Skin of body (tissue), 2 donors: ENCODE results near the gene RASL10A. TPM values are rescaled to one million over a fixed set of nuclear protein-coding genes. Genes with fewer than 3 reads are reported as not detected.

Experiments
- DNase-seq: peaks from one replicate; lab custom pipeline; 2025; lab: John Stamatoyannopoulos, UW
- total RNA-seq: library from RNA; depleted of rRNA; stranded (reverse); fragments of >200 nt; gene quantifications from one replicate; pipeline ENCODE4 v1.2.3, GENCODE V29; 2014

The RASL10A gene
- total RNA-seq, 1 donor from 2014 or later, result 0.39 TPM

DNA sequence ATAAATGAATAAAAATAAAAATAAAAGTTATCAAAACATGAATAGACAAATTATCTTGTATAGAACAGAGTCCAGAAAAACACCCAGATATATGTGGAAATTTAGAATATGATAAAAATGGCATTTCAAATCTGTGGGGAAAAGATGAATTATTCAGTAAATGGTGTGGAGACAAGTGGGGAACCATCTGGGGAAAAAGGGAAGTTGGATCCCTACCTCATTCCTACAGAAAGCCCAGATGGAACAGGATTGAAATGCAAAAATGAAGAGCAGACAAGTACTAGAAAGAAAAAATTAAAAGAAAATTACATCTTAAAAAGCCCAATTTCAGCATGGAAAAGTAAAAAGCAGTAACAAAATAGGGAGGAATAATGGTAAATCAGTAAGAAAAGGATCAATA is 8.1 kb upstream of the RASL10A start:
- no peak for DNase-seq

DNA sequence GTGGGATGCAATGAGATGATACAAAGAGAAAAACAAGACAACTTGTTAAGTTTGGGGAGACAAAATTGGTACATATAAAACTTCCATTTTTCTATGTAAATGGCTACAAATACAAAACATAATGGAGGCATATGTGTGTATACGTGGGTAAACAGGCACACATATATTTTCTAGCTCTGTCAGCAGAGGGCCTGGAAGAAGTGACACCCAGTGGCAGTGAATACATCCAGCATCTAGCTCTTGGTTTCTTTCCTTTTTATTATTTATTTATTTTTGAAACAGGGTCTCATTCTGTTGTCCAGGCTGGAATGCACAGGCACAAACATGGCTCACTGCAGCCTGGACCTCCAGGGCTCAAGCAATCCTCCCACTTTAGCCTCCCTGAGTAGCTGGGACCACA is 5.0 kb upstream of the RASL10A start:
- peak; percentile 37 for DNase-seq

DNA sequence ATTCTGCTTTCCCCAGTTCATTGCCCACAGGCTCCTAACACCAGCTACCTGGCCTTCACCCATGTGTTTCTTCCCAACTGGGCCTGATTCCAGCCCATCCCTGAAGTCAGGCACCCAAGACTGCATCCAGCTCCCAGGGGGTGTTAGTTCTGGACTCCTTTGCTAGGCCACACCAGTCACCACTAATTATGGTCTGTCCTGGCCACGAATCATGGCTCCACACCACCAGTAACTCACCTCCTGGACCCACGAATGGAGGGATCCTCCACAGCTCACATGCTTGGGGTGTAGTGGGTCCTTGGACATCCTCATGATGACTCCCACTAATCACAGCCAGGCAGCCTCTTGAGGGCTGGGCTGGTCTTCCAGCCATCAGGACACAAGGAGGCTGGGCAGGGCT is 3.6 kb upstream of the RASL10A start:
- no peak for DNase-seq

DNA sequence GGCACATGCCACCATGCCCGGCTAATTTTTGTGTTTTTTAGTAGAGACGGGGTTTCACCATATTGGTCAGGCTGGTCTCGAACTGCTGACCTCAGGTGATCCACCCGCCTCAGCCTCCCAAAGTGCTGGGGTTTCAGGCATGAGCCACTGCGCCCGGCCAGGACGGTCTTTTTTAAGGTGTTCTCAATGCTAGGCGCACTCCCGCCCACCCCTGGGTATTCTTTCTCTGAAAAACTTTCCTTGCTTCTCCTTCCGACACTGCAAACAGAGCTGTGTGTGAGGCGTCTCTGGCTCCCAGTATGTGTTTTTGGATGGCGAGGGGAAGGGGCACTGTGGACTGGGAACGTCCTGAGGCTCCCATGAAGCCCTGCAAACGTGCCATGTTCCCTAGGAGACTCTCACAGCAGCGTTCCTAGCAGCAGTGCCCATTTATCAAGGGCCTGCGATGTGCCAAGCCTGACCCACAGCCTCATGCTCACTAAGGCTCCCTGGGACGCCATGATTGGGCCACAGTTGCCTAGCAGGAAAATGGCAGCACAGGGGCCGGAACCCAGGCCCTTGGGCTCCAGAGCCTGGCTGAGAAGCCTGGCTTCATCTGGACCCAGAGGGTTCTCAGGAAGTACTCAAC is 2.4 kb upstream of the RASL10A start:
- no peak for DNase-seq

DNA sequence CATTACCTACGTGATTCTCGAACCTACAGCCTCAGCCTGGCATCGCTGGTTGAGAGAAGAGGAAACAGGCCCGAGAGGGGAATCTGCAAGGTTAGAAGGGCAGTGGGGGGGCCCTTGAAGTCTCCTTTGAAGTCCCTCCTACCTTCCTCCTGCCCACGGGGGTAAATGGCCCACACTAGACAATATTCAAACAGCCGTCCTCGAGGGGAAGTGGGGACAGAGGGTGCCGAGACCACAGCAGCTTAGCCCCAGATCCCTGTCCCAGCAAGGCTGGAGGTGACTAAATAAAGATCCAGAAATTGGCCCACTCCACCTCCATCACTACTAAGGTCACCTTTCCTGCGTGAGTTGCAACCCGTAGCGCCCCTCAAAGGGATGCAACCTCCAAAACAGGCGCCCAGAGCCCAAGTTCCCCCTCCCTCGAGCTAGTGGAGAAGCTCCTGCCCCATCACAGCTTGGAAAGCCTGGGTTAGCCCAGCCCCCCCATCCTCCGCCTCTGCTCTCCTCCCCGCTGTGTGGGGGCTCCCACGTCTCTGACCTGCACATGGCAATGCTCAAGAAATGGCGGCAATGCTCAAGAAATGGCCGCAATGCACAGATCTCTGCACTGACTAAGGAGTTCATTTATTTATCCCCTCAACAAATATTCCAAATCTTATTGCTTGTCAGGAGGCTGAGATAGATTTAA is 788 bp upstream of the RASL10A start:
- no peak for DNase-seq

DNA sequence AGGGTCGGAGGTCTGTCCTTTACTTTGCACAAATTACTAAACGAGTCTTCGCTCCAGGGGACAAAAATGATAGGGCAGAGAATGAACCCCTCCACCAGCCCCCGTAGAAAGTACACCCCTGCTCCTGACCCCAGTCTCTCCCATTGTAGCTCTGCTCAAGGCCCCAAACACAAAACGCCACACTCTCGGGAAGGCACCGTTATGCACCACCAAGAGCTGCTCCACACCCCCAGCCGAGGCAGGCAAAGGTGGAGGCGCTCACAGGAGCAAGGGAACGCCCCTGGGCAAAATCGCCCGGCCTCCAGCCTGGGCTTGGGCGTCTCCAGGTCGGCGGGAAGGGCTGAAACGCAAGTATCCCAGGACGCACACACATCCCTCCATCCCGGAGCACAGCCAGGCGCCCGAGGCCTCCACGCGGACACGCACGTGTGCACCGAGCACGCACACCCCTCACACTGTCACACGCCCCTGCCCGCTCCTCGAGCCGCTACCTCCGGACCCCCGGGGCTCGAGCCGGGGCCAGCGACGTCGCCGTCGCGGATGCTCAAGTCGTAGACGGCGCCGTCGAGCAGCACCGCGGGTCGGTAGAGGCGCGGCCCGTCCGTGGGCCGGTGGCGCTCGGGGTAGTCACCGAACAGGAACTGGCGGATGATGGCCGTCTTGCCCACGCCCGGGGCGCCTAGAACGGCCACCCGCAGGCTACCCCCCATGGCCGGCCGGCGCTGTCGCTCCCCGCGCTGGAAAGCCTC is 786 bp downstream of the RASL10A start:
- DNase-seq, result no peak

DNA sequence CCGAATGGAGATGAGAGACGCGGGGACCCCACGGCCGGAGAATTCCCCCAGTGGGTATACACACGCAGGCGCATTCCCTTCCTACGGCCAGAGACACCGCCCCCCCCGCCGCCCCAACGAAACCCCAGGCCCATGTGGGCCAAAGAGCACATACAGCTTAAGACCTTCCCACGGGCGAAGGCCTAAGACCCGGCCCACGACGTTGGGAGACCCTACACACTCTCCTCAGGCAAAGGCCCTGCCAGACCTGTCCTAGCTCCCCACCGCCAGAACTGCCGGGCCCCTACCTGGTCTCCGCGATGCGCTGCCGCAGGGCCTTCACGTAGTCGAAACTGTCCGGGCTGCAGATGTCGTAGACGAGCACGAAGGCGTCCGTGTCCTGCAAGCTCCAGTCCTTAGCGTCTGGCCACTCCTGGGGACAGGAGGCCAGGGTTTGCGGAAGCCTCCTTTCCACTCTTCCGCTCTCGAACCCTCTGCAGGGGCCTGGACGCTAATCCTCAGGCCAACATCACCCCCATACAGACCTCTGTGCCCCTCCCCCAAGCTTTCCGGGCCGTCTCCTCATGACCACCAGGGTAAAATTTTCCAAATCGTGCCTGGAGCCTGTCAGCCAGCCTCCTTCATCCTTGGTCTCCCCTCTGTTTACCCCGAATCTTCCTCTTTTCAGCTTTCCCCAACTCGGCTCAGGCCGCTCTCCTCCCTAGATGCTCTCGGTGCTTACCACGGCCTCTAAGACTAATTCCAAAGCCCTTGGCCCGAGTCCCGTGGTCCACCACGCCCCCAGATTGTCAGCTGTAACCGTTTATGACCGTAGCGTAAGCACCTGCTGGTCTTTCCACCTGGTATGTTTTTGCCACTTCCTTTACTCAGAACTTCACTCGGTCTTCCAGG is 1.7 kb downstream of the RASL10A start:
- DNase-seq, result no peak

DNA sequence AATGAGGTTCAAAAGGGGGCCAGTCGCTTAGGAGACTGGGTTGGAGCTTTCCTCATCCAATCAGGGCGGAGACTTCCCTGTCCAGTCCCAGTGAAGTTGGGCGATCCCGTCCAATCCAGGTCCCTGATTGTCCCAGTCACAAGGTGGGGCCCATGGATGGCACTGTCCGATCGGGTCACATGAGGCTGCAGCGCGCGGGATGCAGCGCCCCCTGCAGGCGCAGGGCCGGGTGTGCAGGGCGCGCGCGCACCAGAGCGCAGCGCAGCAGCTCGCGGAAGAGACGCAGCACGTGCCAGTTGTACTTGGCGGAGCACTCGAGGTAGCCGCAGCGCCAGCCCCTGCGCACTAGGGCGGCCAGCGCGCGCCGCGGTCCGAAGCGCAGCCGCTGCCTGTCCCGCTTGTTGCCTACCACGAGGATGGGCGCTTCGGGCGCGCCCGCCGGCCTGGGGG is 2.3 kb downstream of the RASL10A start:
- DNase-seq, result peak; percentile 24

DNA sequence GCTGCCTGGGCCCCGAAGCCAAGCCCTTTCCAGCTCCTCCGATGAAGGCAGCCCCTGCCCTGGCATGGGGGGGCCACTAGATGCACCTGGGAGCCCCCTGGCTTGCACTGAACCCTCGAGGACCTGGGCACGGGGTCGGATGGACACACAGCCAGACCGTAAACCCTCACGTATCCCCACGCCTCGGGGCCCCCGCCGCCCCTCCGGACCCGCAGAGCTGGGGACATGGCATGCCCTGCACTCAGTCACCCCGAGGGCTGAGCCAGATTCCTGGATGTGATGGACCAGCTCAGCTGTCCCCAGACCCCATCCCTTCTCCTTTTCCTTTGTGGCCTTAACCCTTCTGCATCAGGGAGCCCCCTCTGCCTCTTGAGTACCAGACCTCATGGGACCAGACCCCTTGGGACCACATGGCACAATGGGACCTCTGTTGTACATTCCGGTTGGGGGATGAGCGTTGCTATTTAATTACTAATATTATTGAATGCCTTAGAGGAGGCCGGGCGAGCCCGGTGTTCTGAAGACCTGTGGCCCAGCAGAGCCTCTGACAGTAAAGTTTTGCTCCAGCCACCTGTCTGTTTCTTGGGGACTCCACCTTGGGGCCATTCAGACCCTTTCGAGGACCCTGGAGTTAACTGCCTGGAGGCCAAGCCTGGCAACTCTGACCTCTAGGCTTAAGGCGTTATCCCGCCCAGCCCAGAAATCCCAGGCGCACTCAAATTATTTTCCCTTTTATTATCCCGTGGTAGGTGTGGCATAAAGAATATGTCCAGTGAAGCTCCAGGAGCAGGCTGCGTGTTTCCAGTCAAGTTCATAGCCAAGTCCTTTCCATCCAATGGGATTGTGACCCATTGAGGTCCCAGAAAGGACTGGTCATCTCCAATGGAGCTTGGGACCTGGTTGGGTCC is 3.0 kb downstream of the RASL10A start:
- DNase-seq, result no peak

DNA sequence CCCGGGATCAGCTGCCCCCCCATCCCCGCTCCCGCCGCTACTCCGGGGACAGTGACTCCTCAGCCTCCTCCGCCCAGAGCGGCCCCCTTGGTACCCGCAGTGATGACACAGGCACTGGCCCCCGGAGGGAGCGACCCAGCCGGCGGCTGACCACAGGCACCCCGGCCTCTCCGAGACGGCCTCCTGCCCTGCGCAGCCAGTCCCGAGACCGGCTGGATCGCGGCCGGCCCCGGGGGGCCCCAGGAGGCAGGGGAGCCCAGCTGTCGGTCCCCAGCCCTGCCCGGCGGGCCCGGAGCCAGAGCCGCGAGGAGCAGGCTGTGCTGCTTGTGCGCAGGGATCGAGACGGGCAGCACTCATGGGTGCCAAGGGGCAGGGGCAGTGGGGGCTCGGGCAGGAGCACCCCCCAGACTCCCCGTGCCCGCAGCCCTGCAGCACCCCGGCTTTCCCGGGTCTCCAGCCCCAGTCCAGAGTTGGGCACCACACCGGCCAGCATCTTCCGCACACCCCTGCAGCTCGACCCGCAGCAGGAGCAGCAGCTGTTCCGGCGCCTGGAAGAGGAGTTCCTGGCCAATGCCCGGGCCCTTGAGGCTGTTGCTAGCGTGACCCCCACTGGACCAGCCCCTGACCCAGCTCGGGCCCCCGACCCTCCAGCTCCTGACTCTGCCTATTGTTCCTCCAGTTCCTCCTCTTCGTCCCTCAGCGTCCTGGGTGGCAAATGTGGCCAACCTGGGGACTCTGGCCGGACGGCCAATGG is 3.9 kb downstream of the RASL10A start:
- DNase-seq, result no peak

DNA sequence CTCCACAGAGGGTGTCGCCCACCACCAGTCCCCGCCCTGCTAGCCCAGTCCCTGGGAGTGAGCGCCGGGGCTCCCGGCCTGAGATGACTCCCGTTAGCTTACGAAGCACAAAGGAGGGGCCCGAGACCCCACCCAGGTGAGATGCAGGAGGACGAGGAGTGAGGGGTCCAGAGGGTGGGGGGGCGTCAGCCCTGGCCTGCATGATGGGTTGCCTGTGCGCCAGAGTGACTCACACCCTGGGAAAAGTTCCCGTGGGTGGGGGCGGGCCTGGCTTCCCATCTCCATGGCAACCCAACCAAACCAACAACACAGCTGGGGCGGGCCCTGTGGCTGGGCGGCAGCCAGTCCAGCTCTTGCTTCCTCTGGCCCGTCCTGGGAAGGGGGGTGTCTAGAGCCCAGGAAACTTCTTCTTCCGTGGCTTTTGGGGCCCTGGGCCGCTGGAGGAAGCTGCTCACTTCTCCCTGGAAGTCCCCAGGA is 4.6 kb downstream of the RASL10A start:
- peak; percentile 91 for DNase-seq

DNA sequence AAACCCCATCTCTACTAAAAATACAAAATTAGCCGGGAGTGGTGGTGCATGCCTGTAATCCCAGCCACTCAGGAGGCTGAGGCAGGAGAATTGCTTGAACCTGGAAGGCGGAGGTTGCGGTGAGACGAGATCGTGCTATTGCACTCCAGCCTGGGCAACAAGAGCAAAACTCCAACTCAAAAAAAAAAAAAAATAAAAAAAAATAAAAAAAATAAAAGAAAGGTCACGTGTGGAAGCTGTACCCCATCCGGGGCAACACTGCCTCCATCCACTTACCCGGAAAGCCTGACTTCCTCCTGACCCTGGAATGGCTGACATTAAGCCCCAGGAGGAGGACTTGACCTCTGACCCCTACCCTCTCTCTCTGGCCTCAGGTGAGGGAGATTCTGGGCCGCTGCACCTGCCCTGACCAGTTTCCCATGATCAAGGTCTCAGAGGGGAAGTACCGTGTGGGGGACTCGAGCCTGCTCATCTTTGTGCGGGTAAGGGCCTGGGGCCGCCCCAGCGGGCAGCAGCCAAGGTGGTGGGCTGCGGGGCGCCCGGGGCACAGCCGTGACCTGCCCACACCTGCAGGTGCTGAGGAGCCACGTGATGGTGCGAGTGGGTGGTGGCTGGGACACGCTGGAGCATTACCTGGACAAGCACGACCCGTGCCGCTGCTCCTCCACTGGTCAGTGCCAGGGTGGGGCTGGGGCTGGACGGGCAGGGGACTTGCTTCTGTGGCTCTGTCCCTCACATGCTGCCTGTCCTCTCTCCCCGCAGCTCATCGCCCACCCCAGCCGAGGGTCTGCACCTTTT is 5.2 kb downstream of the RASL10A start:
- DNase-seq, result no peak

DNA sequence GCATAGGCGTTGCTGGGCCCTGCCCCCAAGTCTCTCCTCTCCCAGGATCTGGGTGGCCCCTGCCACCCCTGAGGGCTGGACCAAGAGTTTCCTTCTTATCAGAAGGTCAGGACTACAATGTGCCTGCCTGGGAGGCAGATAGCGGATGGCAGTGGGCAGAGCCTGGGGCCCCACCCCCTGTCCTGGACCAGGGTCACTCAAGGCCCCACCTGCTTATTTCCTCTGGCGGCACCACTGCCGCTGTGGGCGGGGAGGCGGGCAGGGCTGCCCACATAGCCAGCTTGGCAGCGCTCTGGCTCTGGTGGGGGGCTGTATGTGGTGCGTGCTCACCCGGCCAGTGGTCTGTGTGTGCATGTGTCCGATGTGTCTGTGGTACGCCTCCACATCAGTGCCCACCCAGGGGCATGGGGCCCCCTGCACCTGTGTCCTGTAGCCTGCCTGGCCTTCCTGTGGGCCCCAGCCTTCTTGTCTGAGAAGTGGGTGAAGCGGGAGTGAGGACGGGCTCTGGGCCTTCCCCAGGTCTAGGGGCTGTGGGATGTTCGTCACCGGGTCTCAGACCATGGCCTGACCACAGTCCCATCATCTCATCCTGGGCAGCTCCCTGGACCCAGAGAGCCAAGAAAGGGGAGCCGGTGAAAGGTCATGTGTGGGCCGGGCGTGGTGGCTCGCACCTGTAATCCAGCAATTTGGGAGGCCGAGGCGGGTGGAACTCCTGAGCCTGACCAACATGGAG is 6.0 kb downstream of the RASL10A start:
- DNase-seq, result no peak

DNA sequence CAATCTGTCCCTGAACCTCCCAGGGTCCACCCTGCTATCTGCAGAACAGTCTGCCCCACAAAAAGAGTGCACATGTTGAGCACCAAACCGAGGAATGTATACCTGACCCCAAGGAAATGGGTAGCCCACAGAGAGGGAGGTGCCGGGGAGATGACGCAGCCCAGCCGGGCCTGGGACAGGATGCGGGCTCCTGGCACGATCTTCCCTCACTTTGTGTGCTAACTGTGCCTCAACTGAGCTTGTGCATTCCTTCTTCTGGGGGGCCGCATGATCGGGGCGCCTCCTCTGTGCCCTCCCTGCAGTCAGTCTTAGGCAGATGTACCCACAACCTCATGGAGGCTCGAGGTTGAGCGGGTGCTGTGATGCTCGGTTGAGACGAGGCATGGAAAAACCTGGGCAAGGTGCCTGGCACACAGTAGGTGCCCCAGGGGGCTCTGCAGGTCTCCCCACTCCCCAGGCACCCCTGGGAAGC is 6.7 kb downstream of the RASL10A start:
- DNase-seq, result no peak

DNA sequence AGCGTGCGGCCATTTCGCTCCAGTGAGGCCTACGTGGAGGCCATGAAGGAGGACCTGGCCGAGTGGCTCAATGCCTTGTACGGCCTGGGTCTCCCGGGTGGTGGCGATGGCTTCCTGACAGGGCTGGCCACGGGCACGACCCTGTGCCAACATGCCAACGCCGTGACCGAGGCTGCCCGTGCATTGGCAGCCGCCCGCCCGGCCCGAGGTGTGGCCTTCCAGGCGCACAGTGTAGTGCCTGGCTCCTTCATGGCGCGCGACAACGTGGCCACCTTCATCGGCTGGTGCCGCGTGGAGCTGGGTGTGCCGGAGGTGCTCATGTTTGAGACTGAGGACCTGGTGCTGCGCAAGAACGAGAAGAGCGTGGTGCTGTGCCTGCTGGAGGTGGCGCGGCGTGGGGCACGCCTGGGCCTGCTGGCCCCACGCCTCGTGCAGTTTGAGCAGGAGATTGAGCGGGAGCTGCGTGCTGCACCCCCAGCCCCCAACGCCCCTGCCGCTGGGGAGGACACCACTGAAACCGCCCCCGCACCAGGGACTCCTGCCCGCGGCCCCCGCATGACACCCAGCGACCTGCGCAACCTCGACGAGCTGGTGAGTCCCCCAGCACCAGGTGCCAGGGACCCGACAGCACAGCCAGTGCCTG is 7.2 kb downstream of the RASL10A start:
- DNase-seq, result no peak

DNA sequence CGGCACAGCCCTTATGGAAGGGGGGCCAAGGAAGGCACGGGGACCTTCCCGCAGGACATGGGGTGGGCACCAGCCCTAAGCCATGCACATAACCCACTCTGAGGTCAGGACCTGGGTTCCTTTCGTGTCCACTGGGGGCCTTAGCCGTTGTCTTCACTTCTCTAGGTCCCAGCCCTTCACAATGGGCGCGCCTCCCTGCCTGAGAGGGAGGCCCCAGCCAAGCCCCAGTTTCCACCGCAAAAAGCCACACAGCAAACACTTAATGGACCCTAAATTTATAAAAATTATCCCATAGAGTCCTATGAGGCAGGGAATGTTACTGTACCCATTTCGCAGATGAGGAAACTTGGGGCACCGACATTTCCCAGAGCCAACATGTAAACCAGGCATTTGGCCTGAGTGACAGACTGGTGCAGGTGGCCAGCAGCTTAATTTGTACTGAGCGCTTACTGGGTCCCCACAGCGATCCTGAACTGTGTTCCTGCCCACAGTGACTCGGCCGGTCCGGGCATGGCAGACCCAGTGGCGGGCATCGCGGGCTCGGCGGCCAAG is 7.8 kb downstream of the RASL10A start:
- DNase-seq, result no peak
